ENCODE results near the gene NSUN2.

GRCh38 chr5:6554812-6555211, 78.0 kb downstream of the NSUN2 start:
- no peak for TF ChIP-seq CTCF (IDR thresholded peaks at IDR 0.05; ENCODE audit: poor library complexity, severe bottlenecking)
- no peak for TF ChIP-seq RAD21 (conservative IDR thresholded peaks at IDR 0.05)
- TF ChIP-seq POLR2AphosphoS5 (IDR thresholded peaks at IDR 0.05), result no peak
- no peak for TF ChIP-seq TAF1 (IDR thresholded peaks at IDR 0.05; ENCODE audit: low read depth)
- no peak for TF ChIP-seq EZH2 (IDR thresholded peaks at IDR 0.05; ENCODE audit: borderline replicate concordance, insufficient read depth, low read length, poor library complexity, severe bottlenecking)
- no peak for TF ChIP-seq REST (IDR thresholded peaks at IDR 0.05; ENCODE audit: borderline replicate concordance)

All from neural cell (in vitro differentiated cells).